RCC 7860 (cell line): ENCODE results near the gene PRSS12.
"Not testable (repeated sequence)": the region's sequence is repeated elsewhere in the genome, so short reads cannot be mapped to it uniquely, and the experiment has no call there.

ENCODE experiments used
- DNase-seq: peaks from one replicate; pipeline ENCODE4 v3.0.0-alpha.2; 2015; ENCODE audit warnings: low spot score
- FAIRE-seq: peaks from 2 replicates; lab custom pipeline; 2012; peaks lifted over from hg19 to GRCh38; lab: Jason Lieb, UNC

PRSS12 gene, protein sequence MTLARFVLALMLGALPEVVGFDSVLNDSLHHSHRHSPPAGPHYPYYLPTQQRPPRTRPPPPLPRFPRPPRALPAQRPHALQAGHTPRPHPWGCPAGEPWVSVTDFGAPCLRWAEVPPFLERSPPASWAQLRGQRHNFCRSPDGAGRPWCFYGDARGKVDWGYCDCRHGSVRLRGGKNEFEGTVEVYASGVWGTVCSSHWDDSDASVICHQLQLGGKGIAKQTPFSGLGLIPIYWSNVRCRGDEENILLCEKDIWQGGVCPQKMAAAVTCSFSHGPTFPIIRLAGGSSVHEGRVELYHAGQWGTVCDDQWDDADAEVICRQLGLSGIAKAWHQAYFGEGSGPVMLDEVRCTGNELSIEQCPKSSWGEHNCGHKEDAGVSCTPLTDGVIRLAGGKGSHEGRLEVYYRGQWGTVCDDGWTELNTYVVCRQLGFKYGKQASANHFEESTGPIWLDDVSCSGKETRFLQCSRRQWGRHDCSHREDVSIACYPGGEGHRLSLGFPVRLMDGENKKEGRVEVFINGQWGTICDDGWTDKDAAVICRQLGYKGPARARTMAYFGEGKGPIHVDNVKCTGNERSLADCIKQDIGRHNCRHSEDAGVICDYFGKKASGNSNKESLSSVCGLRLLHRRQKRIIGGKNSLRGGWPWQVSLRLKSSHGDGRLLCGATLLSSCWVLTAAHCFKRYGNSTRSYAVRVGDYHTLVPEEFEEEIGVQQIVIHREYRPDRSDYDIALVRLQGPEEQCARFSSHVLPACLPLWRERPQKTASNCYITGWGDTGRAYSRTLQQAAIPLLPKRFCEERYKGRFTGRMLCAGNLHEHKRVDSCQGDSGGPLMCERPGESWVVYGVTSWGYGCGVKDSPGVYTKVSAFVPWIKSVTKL

DNA sequence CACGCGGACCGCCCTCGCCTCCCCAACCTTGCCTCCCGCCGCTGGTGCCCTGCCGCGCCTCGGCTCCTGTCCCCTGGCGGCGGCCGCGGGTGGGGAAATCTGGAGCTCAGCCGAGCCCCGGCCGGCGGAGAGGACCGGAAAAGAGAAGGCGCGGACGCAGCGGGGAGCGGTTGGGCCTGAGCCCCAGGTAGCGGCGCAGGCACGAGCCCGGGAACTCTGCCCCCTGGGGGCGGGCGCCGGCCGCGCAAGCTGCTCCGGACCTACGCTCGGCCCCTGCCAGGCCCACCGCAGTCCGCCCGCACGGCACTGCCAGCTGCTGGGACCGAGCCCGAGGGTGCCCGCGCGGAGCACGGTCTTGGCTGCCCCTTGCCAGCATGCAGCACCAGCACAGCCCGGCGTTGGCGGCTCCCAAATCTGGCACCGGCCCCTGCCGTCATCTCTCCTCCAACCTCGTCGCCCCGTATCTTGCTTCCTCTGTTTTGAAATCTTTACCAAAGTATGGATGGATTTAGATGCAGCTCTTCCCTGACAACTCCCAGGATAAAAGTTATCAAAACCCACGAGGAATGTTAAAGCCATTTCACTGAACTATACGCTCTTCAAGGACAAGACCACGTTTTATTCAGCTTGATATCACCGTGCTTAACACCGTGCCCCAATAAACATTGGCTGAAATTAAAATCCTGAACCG is at the start of gene PRSS12:
Gene PRSS12 (minus strand): TSS at position 161 of the 691 bp plus-strand sequence. CDS start 283 bp downstream, outside the sequence.
- no peak for FAIRE-seq
- peak; percentile 42 for DNase-seq

- FAIRE-seq (no peak), DNase-seq (no peak)
Observed at GRCh38 chr4:118400356-118400755, 47.6 kb upstream of the PRSS12 start.

- FAIRE-seq, DNase-seq: not testable (repeated sequence)
Observed at GRCh38 chr4:118399883-118400282, 47.1 kb upstream of the PRSS12 start.

GRCh38 chr4:118398226-118399090 is 45.7 kb upstream of the PRSS12 start:
- FAIRE-seq (no peak), DNase-seq (no peak)

DNA sequence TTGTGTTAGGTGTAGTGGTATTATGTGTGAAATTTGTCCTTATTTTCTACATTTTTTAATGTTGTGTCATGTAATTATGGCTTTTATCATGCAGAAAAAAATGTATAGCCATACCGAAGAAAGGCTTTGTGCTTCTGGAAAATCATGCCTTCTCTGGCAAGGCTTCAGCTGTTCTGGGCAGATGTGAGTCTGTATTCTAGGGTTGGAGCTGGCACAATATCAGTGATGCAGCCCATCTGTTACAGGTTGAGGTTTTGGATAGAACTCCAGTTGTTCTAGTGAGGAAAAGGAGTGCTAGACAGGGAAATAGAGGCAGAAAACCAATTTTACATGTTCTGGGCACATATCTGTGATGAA is 44.8 kb upstream of the PRSS12 start:
- no peak for FAIRE-seq
- DNase-seq: no peak

- FAIRE-seq: no peak
- DNase-seq: no peak
Observed at GRCh38 chr4:118396881-118397622, 44.2 kb upstream of the PRSS12 start.

GRCh38 chr4:118395057-118395644 is 42.3 kb upstream of the PRSS12 start:
- FAIRE-seq: no peak

DNA sequence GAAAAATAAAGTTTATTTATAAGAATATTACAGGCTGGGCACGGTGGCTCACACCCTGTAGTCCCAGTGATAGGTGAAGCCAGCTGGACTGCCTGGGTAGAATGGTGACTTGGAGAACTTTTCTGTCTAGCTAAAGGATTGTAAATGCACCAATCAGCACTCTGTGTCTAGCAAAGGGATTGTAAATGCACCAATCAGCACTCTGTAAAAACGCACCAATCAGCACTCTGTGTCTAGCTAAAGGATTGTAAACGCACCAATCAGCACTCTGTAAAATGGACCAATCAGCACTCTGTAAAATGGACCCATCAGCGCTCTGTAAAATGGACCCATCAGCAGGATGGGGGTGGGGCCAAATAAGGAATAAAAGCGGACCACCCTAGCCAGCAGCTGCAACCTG is 39.7 kb upstream of the PRSS12 start:
- not testable (repeated sequence) for DNase-seq, FAIRE-seq

More at GRCh38 chr4:118395057-118395644, 42.3 kb upstream of the PRSS12 start:
- DNase-seq: no peak

DNA sequence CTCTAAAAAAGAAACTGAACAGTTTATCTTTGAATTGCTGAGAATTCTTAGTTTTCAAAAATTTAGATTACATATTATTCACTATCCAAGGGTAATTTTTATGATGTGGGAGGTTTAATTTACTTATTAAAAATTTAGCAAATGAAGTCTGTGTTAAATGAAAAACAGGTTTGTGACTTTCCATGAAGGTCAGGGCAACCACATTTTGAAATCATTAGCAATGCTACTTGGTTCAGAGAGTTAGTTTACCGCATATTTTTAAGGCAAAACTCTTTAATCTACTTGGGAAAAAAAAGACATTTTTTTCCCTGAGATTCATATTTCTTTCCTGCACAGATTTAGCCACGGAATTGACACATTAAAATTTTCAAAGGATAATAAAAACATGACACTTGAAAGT is 37.3 kb upstream of the PRSS12 start:
- FAIRE-seq: no peak

GRCh38 chr4:118389721-118390120 is 36.9 kb upstream of the PRSS12 start:
- FAIRE-seq: no peak
- DNase-seq: no peak

More for the DNA sequence above, 37.3 kb upstream of the PRSS12 start:
- DNase-seq: no peak

- no peak for FAIRE-seq
- no peak for DNase-seq
Observed at GRCh38 chr4:118388606-118389005, 35.8 kb upstream of the PRSS12 start.

- FAIRE-seq (no peak), DNase-seq (no peak)
Observed at GRCh38 chr4:118381902-118382301, 29.1 kb upstream of the PRSS12 start.

- no peak for DNase-seq
- FAIRE-seq: no peak
Observed at GRCh38 chr4:118373614-118374255, 20.9 kb upstream of the PRSS12 start.

GRCh38 chr4:118372251-118372650 is 19.4 kb upstream of the PRSS12 start:
- FAIRE-seq (no peak), DNase-seq (no peak)

GRCh38 chr4:118369231-118369630 is 16.4 kb upstream of the PRSS12 start:
- FAIRE-seq (no peak), DNase-seq (no peak)

DNA sequence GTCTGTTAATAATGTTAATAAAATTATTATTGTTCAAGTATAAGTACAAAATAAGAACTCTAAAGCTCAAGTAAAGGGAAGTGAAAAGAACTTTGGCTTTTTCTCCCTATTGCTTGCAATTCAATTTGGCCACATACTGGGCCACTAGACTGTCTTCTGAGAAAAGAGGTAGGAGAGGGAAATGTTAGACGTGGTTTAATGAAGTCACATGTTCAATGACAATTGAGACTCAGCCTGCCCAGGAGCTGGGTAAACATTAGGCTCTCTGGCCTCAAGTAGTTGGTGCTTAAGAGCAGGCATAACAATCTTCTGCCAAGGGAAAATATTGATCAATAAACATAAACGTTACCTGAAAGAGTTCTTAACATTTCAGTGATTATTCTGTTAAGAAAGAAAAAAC is 15.1 kb upstream of the PRSS12 start:
- FAIRE-seq: no peak
- no peak for DNase-seq

DNA sequence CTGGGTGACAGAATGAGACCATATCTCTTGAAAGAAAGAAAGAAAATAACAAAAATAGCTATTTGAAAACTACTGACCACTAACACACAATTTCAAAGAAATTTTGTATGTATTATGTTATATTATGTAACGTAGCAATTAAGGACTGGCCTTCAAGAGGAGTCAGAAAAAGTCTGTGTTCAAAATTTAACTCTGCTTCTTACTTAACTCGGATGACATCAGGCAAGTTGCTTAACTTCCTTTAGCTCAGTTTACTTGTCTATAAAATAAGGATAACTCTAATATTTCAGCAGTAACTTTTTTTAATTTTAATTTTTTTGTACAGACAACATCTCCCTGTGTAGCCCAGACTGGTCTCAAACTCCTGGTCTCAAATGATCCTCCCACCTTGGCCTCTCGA is 14.6 kb upstream of the PRSS12 start:
- FAIRE-seq (no peak), DNase-seq (no peak)

DNA sequence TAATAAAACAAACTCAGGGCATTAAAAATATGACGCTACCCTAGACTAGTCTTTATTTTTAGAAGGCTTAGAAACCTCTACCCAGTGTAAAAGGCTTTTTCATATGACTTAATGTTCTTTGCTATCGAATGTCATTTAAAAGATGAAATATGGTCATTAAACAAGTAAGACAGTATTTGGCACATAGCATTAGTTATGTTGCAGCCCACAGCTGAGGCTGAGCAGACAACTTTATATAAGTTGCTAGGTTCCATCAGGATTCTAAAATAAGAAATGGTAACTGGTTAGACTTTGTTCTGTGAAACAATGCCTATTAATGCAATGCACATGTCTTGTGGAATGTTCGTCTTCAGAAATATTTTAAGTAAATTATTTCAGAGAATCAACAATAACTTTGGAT is 10.4 kb upstream of the PRSS12 start:
- FAIRE-seq (no peak), DNase-seq (no peak)

- DNase-seq (no peak), FAIRE-seq (no peak)
Observed at GRCh38 chr4:118361192-118361591, 8.4 kb upstream of the PRSS12 start.
